COLO668 (cell line): ENCODE data around the gene RTP2.

Experiments
- DNase-seq: peaks from one replicate; lab custom pipeline; 2025; ENCODE audit not compliant: unreplicated experiment; lab: John Stamatoyannopoulos, UW

RTP2 gene, protein sequence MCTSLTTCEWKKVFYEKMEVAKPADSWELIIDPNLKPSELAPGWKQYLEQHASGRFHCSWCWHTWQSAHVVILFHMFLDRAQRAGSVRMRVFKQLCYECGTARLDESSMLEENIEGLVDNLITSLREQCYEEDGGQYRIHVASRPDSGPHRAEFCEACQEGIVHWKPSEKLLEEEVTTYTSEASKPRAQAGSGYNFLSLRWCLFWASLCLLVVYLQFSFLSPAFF

GRCh38 chr3:187702507-187703033 lies at the start of gene RTP2:
Gene RTP2 (minus strand): TSS chr3:187702557. CDS start chr3:187702128, 429 bp downstream.
- DNase-seq: no peak

GRCh38 chr3:187750513-187751123 lies 48.3 kb upstream of the RTP2 start:
- peak; percentile 49 for DNase-seq

- DNase-seq: peak; percentile 67
These were observed 47.7 kb upstream of the RTP2 start for GRCh38 chr3:187750006-187750512.

DNA sequence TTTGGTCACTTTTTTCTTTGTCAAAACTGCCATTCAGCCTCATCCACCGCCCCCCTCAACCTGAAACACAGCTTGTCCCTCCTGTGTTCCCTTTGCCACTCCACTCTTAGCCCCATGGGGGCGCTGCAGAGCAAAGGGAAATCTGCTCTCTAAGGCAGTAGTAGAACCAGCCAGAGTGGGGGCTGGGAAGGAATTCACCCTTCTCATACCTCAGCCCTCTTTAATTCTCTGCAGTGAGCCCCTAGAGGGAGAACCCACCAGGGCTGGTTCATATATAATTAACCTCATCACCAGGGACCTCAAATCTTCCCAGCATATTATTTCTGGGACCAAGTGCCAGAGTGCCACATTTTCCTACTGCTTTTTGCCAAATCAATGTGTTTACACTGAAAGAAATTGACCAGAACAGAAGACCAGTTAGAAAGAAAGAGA lies 45.7 kb upstream of the RTP2 start:
- DNase-seq: peak; percentile 85

GRCh38 chr3:187747506-187747905 lies 45.1 kb upstream of the RTP2 start:
- DNase-seq: no peak

GRCh38 chr3:187746442-187747281 lies 44.3 kb upstream of the RTP2 start:
- DNase-seq: no peak

GRCh38 chr3:187746059-187746441 lies 43.7 kb upstream of the RTP2 start:
- no peak for DNase-seq

DNA sequence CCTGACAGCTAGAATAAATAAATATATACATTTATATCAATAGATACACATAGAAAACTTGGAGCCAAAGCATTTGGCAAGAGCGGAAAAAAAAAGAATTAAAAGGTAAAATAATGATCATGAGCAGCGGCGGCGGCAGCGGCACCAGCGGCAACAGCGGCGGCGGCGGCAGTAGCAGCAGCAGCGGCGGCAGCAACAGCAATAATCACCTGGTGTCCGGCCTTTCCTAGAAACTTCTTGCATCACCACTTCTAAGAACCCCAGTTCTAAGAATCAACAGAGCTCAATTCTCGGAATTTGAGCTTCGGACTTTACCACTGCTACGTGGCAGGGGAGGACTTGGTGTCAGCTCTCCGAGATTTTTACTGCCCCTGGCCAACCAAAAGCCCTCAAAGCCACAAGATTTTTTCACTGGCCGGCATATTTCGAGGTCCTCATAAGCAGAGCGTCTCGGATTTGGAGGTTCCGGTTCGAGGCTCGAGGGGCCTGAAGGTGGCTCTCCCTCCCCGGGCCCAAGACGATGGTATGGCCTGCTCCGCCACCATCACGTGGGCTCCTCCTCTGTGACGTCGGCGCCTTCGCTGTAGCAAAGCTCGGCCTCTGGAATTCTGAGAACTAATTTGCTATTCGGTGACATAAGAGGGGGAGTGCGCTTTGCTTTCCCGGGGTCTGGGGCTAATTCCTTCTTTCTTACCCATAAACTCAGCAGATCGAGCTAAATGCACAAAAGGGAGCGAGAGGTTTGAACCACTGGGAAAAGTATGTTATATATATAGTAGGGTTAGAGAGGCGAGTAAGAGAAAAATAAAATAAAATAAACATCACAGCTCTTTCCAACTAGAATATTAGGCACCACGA lies 43.1 kb upstream of the RTP2 start, which contains the start of gene BCL6:
Gene BCL6, minus strand, starts transcription at position 268 of the 858 bp plus-strand sequence. CDS start 11,775 bp downstream, outside the sequence.
- DNase-seq: peak; percentile 82

GRCh38 chr3:187744169-187745151 lies 42.1 kb upstream of the RTP2 start:
- peak; percentile 40 for DNase-seq

- DNase-seq: peak; percentile 44
These were observed 41.1 kb upstream of the RTP2 start for GRCh38 chr3:187743195-187744141.

- DNase-seq: no peak
These were observed 40.2 kb upstream of the RTP2 start for GRCh38 chr3:187742351-187743171.

GRCh38 chr3:187741403-187742350 lies 39.3 kb upstream of the RTP2 start:
- DNase-seq: peak; percentile 53

DNA sequence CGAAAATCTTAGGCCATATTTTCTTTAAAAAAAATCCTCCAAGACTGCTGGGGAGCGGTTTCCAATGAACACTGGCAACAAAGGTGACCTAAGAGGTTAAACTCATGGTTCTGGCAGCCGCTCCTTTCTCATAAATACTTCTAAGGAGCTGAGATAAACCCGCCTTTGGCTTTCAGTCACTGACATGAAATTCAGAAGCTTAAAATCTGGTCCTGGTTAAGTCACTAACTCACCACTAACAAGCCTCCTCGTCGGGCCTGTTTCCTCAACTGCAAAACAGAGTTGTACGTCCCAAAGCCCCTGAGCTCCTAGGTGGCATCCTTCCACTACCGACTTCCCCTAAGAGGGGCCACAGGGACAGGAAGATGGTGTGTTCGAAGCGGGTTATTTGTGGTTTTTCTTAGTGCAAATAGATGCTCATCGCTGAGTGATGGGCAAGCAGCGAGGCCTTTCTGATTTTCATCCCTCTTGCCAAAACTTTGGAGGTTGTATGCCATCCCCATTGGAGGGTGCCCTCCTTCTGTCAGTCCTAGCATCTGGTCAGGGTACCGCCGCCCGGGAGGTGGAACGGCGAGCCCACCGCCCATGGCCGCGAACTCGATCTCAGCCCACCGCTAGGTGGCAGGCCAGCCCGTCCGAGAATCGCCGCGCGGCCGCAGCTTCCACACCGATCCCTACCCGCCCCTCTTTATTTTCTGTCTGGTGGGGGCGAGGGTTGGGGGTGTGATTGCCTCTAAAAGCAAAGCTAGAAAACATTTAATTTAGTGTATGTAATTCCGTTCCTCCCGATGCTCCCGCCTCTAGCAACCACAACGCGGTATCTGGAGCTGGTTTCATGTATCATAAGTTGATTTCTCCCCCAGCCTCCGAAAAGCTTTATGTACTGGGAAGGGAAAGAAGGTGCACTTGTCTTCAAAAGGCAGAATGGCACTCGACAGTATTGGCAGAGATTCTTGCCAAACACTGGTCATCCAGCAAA lies 38.4 kb upstream of the RTP2 start:
- DNase-seq: peak; percentile 45

DNA sequence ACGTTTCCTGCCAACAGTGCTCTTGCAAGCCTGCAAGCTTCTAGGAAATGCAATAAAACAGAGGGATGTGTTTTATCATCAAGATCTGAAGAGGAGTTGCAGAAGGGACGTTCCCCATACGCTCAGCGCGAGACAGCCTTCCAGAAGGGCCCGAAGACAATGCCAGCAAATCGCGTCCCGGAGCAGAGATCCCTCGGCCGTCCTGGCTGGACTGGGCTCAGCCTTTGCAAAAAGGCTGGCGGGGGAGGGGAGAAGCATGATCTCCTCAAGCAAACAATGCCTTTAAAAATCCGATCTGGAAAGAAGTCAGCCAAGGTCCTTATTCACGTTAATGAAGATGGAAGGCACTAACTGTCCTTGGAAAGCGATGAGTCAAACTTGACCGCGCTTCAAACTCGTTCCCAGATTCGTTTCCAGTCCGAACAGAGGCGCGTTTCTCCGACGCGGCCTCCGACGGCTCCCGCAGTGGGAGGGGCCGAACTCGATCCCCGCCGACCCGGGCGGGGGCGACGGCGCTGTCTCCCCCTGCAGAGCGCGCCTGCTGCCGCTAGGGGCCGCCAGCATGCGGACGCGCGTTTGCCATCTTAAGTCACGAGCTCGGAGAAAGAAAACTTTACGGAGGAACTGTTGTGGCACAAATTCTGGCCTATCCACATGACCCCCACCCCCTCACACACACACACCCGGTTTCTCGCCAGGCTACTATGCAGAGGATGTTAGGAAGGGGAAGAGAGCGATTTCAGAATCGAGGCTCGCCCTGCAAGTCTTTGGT lies 37.4 kb upstream of the RTP2 start:
- DNase-seq: peak; percentile 62
